ENCODE results near the gene CUEDC1.
"Not testable (repeated sequence)": the region's sequence is repeated elsewhere in the genome, so short reads cannot be mapped to it uniquely, and the experiment has no call there.

Gene CUEDC1

DNA sequence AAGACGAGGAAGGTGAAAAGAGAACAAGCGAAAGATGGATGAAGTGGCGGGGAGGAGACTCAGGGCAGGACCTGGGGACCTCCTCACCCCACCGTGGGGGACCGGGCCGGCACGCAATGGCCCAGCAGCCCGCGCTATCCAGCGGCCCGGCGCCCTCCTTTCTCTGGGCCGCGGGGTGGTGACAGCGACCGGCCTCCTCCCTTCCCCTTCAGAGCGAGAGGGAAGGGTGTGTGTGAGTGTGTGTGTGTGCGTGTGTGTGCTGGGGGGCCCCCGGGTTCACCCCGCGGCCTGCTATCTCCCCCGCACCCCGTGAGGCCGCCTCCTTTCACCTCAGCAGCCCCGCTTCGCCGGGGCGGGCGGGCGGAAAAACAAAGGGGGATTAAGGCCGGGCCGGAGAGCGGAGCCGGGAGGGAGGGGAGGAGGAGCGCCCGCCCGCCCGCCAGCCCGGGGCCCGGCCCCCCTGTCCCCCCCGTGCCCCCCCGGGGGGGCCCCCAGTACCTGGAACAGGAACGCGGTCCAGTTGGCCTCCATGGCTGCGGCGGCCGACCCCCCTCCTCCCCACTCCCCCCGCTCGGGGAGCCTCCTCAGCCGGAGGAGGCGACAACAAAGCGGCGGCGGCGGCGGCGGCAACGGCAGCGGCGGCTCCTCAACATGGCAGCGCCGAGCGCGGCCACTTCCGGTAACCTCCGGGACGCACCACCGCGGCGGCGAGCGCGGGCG lies 32.5 kb upstream of the CUEDC1 start, which contains the start of gene VEZF1:
VEZF1 (minus strand) TSS at position 674 of the 720 bp plus-strand sequence; CDS start at position 531, 143 bp downstream.
- DNase-seq: peak; percentile 33 to 90 (median 76)
- intact Hi-C loops (cut with DNase I): loop anchor here (2.0 kb wide), 1 partner anchor 33 kb away; the partner anchor contains the start of gene CUEDC1

DNA sequence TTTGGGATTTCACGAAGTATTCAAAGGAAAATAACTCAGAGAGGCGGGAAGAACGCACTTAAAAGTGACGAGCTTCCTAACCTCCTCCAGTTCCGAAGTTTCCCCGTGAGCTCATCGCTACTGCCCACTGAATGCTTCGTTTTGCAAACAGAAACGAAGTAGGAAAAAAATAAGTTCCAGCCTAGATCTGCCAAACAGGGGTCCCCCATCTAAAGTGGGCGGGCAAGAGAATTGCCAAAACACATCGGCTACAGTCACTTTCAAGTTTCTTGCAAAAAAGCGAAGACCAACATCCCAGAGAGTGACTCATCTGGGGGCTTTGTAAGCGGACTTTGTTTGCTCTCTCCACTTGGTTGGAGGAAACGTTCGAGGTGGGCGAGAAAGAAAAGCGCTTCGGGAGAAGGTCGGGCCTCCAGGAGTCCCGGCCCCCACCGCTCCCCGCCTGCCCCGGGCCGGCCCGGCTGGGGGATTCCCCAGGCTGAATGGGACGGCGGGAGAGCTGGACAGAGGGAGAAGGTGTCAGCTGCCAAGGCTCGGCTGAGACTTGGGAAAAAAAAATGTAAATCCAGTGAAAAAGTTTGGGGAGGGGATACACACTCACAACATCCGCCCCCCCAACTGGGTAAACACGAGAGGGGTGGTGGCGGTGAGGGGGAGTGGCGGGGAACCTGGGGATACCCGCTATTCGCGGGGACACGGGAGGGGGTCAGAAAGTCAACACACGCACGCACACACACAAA lies 31.8 kb upstream of the CUEDC1 start:
- intact Hi-C loops (cut with DNase I): loop anchor here (2.0 kb wide), 1 partner anchor 32 kb away; the partner anchor contains the start of gene CUEDC1
- DNase-seq: peak in 35 of 42 donors; percentile 6 to 75 (median 42)

DNA sequence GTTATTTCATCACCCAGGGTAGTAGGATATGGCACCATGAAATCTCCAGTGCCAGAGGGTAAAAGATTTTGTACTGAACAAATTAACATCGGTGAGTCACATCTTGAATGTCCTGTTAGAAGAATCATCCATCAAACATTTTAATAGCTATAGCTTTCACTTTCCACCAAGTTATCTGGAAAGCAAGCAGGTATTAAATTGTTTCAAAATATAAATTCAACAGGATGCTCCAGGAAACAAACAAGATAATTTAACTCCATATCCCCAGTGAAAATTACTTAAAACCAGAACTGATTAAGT lies 30.4 kb upstream of the CUEDC1 start:
- DNase-seq: no peak
- intact Hi-C loops (cut with DNase I): no loop called here

DNA sequence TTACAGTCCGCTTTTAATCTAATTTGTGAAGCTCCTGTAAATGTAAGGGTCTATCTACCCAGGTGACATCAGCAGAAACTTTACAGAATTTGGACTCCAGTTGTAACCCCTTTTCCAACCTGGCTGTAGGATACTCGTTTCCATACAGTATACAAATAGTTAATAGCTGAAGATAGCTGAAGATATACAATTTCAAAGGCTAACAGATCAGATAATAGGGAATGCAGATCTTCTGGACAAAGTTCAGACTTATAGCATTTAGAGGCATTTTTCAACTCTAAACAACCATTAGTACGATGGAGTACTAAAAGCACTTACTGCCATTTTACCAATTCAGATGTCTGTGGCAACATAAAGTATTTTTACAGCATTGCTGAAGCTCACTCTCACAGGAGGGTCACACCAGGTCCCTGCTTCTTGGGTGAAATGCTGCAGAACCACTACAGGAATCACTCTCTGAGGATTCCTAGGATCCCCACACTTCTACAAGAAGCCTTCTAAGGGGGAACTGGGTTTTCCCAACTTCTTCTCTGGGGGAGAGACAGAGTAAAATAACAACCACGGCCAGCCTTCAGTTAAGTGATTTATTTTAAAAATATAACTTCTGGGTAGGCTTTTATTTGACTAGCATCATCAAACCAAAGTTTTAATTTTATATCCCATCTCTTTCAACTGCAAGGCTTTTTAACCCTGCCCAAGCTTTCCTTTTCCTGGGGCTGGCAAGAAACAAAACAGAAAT lies 29.9 kb upstream of the CUEDC1 start:
- DNase-seq: no peak
- intact Hi-C loops (cut with DNase I): no loop called here

DNA sequence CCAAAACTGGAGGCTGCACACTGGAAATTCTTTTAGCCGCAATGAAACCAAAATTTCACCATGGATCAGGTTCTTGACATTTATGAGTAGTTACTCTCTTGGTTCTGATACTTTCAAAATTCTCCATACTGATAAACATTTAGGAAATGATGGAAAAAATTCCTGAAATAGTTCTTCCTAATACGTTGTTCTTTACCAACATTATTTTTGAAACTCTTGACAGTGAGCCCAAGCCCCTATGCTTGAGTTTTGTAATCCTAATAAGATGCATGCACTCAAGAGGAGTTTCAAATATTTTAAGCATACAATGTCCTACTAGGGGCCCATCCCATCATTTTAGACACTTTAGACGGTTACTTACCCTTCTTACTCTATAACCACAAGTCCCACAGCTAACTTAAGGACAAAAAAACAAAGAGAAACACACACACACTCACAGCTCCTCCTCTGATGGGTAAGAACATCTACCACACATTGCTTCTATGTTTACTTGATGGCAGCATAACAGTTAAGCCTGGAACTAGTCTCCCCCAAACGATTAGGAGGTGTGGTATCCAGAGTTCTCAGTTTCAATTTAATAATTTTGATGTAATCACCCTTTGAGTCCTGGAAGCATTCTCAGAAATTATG lies 29.2 kb upstream of the CUEDC1 start:
- intact Hi-C loops (cut with DNase I): no loop called here
- DNase-seq: peak in 1 of 42 donors; percentile 35

DNA sequence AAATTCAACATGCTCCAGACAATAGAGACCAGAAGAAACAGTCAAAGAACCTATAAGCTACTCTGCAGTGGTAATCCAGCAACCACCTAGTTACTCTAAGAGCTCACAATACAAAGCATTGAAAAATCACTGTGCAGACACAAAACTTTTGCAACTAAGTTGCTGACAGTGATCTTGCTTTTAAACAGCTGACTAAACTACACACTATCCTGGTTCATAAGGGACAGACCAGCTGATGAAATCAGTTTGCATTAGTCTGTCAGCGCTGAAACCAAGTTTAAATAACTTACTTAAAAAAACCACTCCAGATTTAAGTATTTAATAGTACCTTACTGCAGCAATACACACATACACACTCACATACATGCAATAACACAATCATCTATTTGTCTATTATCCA lies 28.2 kb upstream of the CUEDC1 start:
- DNase-seq: no peak
- intact Hi-C loops (cut with DNase I): no loop called here

DNA sequence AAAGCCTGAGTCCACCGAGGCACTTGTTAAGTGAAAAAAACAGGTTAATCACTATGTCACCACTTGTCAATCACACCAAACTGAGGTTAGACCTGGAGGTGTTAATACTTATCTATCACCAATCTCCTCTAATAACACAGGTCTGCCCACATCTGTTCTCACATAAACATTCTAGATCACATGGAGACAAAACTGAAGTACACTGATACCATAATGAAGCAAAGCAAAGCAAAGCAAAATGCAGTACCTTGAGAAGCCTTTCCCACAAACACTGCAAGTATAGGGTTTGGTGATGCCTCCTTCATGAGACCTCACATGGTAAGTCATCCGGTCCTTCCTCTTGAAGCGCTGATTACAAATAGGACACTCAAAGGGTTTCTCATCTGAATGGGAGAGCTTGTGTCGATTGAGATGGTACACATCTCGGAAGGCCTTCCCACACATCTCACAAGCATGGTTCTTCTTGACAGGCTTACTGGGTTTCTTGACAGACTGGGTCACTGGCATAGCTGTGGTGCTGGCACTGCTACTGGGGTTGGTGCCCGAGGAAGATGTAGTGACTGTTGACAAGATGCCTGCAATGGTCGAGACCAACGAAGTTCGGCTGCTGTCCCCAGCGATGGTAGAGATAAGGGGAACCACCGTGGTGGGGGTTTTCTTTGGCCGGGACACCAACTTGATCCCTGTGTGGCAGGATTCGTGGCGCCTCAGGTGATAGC lies 27.4 kb upstream of the CUEDC1 start:
- peak in 1 of 42 donors; percentile 50 for DNase-seq
- intact Hi-C loops (cut with DNase I): no loop called here

DNA sequence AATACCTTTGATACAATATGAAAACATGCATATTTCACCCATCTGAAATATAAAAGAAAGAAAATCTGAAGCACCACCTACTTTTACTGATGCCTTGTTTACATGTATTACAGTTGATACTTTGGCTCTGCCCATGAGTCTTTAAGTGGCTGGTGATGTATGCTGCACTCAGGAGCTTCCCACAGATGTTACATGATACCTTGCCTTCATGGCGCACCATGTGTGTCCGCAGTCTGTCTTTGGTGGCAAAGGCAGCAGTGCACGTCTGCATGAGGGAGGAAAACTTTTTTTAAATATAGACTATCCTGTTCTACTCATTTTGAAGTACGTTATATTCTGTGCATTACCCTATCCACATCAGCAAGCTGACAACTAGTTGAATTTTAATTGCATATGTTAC lies 25.3 kb upstream of the CUEDC1 start:
- intact Hi-C loops (cut with DNase I): no loop called here

DNA sequence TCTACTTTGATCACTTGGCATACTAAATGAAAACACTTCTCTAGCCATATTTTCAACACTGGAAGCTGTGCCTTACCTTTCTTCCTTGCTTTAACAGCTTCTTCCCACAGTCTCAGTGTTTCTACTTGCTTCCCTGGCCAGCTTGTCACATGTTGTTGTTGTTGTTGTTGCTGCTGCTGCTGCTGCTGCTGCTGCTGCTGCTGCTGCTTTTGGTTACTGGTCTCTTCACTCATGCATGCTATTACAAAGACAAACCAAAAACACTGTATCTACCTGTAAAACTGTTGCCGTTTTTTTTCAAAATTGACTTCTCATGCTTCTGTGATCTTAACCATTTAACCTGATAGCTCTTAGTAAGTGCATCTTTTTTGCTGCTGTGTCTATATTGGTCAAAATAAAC lies 23.9 kb upstream of the CUEDC1 start:
- intact Hi-C loops (cut with DNase I): no loop called here
- DNase-seq: peak in 2 of 42 donors; percentile 32 to 43

More for the DNA sequence above, 25.3 kb upstream of the CUEDC1 start:
- DNase-seq: no peak

DNA sequence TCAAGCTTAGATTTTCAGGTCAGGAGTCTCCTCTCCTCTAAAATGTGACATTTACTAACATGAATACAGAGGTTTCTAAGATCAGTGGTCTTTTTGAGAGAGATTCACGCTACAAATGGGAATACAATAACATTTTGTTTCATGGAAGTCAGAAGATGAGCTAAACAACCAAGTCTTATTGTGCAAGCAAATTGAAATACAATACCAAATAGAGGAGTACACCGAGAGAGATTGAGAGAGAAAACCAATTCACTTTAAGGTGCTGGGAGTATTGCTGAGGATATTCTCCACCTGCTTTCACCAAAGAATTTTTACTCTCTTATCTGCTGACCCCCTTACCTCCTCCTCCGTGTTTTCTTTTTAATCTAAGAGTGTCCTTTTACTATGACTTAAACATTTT lies 21.4 kb upstream of the CUEDC1 start:
- intact Hi-C loops (cut with DNase I): no loop called here
- DNase-seq: no peak

DNA sequence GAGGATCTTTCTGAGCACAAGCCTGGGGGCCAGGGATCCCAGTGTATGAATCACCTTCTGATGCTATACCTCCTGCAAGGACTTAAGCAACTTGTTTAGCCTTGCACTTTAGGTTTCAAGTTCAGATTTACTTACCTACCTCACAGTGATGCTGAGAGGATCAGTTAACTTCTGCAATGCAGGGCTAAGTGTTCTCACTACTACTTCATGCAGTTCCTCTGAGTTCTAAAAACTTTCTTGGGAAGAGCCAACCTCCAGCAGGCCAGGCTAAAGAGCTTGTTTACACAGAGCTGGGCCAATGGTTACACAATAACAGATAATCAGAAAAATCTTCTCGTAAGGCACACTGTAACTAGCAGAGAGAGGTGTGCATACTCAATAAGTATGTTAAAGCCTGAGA lies 19.8 kb upstream of the CUEDC1 start:
- DNase-seq: peak in 1 of 42 donors; percentile 43
- intact Hi-C loops (cut with DNase I): no loop called here

DNA sequence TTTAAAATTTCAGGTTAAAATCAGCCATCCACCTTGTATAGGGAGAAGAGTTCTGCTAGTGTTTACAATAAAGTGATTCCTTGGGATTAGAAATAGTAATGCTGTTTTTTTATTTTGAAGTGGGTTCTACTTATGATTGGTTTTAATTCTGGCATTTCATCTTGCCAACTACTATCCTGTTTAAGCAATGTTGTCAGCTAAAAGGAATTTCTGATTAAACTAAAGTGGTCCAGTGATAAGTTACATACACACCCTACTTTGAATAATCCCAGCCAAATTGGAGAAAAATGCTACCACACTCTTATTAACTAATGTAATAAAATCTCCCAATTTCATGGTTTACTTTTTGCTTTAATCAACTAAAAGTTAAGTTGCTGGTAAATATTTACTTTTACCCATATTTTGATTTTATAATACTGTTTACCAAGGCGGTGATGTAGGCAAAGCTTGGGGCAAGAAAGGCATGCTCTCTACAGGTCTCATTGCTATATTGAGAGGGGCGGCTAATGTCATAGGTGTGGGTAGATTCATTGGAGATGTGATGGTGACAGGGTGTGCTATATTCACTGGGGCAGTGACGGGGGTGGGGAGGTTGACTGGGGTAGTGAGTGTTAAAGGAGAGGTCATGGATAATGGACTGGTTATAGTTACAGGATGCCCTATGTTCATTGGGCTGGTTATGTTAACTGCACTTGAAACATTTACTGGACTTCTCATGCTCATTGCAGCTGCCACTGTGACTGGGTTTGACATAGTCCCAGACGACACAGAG lies 19.0 kb upstream of the CUEDC1 start:
- peak in 1 of 42 donors; percentile 39 for DNase-seq
- intact Hi-C loops (cut with DNase I): not testable (repeated sequence)

DNA sequence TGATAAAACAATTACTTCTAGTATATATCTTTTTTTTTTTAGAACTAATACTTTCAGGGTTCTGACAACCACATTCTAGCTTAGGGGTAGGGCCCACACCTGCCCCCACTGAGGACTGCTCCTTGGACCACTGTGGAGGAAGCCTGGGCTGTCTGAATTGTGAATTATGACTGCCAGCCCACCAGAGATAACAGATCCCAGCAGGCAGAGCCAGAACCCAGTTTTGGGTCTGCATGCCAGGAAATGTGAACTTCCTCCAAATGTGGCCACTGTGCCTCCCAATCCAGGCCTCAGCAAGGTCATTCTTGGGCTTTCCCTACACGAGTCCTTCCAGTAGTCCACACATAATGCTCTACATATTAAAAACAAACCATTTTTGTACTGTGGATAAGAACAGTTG lies 16.9 kb upstream of the CUEDC1 start:
- intact Hi-C loops (cut with DNase I): no loop called here
- DNase-seq: peak in 1 of 42 donors; percentile 28

DNA sequence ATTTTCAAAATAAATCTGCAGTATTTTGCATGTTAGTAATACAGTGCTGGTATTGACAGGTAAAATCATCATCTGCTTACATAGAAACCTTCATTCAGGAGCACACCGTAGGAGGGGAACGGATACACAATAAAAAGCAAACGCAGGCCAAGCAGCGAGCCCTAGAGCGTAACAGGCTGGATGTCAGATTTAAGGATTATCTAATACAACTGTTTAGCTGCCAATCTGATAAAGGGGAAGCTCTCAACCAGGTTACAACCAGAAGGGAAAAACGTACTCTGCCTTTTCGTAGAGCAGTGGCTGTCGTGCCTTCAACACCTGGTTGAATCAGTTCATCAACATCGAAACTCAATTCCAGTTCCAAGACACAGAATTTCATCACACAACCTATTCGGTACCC lies 16.4 kb upstream of the CUEDC1 start:
- DNase-seq: peak in 1 of 42 donors; percentile 32
- intact Hi-C loops (cut with DNase I): no loop called here

DNA sequence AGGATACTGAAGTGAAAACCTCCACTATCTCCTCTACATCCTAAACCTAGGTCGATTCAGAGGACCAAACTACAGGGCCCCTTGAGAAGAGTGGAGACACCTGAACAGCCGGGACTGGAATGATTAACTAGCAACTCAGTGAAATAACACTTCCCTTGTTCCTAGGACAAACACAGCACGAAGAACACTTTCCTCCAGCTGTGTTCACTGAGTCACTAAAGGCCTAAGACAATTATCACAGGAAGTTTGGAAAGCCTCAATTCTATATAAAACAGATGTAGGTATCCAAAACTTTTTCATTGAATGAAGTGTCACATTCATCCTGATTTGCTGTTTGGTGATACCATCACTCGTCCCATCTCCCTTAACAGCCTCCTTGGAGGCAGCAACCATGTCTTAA lies 15.5 kb upstream of the CUEDC1 start:
- DNase-seq: peak in 1 of 42 donors; percentile 39
- intact Hi-C loops (cut with DNase I): no loop called here

DNA sequence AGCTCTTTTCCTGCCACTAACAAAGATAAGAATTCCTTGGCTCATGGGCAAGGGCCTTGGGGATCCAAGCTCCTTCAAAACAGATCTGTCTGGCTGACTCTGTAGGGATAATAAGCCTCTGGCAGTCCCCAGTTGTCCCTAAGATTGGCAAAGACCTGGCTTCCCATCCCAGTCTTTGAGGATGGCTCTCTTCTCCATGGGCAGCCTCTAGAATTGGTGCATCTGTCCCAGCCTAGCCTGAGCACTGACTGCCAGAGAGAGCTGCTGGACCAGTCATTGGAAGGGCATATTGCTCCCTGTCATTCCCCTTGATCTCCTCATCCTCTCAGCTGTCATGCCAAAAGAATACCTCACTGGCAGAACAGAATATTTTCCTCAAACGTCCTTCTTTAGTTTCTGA lies 13.2 kb upstream of the CUEDC1 start:
- DNase-seq: peak in 1 of 42 donors; percentile 21
- intact Hi-C loops (cut with DNase I): no loop called here

DNA sequence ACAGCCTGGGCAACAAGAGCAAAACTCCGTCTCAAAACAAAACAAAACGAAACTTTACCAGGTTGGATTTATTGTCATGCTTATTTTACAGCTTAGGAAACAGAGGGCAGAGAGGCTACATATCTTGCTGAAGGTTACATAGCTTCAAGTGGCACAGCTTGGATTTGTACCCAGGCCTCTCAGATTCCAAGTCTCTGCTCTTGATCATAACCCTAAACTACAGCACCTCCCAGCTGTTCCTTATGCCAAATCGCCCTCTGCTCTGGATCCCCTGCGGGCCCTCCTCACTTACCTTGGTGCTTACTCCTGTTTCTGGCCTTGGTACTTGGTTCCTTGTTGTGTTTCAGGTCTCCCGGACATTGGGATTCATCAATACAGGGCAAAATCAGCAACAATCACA lies 11.7 kb upstream of the CUEDC1 start:
- intact Hi-C loops (cut with DNase I): no loop called here
- DNase-seq: peak in 1 of 42 donors; percentile 34

DNA sequence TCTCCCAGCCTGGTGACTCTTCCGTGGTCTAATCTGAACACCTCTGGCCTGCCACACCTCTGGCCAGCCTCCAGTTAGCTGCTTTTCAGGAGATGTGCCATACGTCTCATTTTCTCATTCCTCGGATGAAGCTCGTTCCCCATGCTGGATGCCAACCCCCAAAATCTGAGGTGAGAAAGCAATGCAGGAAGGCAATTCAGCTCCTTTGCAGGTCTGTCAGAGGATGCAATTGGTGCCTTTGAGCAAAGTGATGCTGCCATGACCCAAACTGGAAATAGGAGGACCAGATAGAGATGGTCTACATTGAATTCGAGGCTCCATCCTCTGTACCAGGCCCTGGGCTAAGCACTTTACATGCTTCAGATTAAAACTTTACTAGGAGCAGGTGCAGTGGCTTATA lies 11.0 kb upstream of the CUEDC1 start:
- intact Hi-C loops (cut with DNase I): no loop called here
- DNase-seq: no peak

All from head of caudate nucleus (tissue), 42 donors.